GM12864 (cell line): Measurements from ENCODE around the gene HTRA3.

ENCODE experiments used
- DNase-seq: peaks from one replicate; pipeline ENCODE4 v3.0.0-alpha.2; 2011; ENCODE audit warnings: low read depth
- H3K4me3 ChIP-seq: 2 replicates; pipeline ENCODE4 v1.5.1; 2011; ENCODE audit warnings: mild to moderate bottlenecking, low read depth, low read length, control low read depth
- CTCF ChIP-seq: IDR thresholded peaks from 2 replicates; pipeline ENCODE4 v1.5.1; 2011; ENCODE audit warnings: low read depth, mild to moderate bottlenecking, moderate library complexity, low read length, control low read depth, inconsistent platforms; ENCODE audit errors: missing control alignments

The HTRA3 gene

GRCh38 chr4:8263397-8263796 is 6.2 kb upstream of the HTRA3 start:
- no peak for DNase-seq
- TF ChIP-seq CTCF = no peak
- no peak overlapping the region for H3K4me3 ChIP-seq

DNA sequence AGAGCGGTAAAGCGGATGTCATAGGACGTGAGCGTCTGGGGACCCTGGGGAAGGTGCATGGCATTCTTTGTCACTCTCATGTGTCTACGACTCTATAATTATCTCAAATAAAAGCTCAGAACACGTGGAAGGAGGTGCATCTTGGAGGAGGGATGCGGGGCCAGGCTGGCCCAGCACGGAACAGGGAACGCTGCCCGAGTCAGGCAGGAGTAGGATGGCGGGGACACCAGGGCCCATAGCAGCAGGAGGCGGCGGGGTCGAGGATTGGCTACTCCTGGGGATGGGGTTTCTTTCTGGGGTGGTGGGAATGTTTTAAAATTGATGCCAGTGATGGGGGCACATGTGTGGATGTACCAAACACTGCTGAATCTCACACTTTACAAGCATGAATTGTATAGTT is 5.4 kb upstream of the HTRA3 start:
- H3K4me3 ChIP-seq = no peak overlapping the region
- DNase-seq = no peak
- no peak for TF ChIP-seq CTCF

GRCh38 chr4:8265171-8265929 is 4.2 kb upstream of the HTRA3 start:
- H3K4me3 ChIP-seq = no peak overlapping the region
- DNase-seq = no peak
- TF ChIP-seq CTCF = no peak

DNA sequence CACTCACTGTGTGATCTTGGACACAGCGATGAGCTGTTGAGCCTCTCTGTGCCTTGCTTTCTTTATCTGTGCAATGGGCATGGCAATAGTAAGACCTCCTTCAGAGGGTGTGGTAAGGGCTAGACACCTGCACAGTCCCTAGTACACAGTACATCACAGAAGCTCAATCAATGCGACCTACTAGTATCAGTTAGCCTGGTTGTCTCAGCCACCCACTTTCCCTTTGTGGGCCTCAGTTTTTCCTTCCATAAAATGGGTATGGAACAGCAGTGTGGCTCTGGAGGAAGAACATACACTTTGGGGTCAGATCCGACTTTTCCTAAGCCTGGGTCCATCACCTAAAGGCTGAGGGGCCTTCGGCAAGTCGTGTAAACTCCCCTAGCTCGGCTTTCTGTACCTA is 3.5 kb upstream of the HTRA3 start:
- TF ChIP-seq CTCF = no peak
- no peak for DNase-seq
- no peak overlapping the region for H3K4me3 ChIP-seq

GRCh38 chr4:8266508-8266907 is 3.0 kb upstream of the HTRA3 start:
- no peak for TF ChIP-seq CTCF
- no peak for DNase-seq

GRCh38 chr4:8267077-8267476 is 2.5 kb upstream of the HTRA3 start:
- DNase-seq = no peak
- H3K4me3 ChIP-seq = no peak overlapping the region
- peak; percentile 74 for TF ChIP-seq CTCF

More at GRCh38 chr4:8266508-8266907, 3.0 kb upstream of the HTRA3 start:
- no peak overlapping the region for H3K4me3 ChIP-seq

- no peak for TF ChIP-seq CTCF
- no peak overlapping the region for H3K4me3 ChIP-seq
- no peak for DNase-seq
Observed at GRCh38 chr4:8268211-8268610, 1.3 kb upstream of the HTRA3 start.
